IMR-90 (cell line): ENCODE data around the gene HDAC10.

Source experiments
- MAZ ChIP-seq: IDR thresholded peaks from 2 replicates; pipeline ENCODE4 v1.6.1; 2012; ENCODE audit warnings: low read depth, mild to moderate bottlenecking, low read length, improper control_type of control experiment, moderate library complexity, borderline replicate concordance
- RAD21 ChIP-seq: IDR thresholded peaks from 2 replicates; pipeline ENCODE4 v1.6.1; 2012; ENCODE audit warnings: low read length, improper control_type of control experiment
- TF ChIP-seq, protein P1 (sequence below): conservative IDR thresholded peaks from 2 replicates; pipeline ENCODE4 v1.5.1; 2012; ENCODE audit warnings: mild to moderate bottlenecking, low read depth, low read length, improper control_type of control experiment

DNA sequence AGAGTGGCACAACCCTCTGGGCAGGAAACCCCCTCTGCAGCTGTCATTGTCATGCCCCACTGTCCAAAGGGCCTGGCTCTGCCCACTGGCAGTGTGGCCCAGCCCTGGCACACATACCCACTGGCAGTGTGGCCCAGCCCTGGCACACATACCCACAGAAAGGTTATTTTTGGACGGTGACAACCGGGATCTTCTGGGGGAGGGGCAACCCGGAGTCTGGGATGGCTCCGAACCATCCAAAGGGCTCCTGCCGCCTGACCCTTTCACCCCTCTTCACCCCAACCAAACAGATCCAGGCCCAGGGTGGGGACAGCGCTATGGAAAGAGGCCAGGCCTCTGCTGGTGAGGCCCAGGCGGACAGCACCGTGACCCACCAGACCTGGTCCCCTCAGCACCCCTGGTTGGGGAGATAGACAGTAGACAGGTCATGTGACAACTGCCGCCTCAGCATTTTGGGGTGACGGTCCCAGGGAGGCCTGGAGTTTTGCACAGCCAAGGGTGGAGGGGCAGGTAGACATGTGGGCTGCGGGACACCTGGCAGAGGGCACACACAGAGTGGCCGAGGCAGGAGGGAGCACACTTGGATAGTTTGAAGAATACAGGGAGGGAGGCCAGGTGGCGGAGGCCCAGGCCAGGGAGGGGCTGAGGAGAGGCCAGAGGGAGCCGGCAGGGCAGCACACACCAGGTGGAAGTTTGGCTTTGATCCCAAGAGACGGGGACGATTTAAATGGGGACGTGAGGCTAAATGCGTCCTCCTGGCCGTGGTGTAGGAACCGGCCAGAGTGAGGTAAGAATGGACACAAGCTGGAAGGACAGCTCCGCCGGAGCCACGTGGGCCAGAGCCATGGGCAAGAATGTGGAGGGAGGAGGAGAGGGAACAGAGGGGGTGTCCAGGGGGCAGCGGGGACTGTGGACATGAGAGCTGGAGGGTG lies 7.6 kb upstream of the HDAC10 start:
- TF ChIP-seq, protein P1, sequence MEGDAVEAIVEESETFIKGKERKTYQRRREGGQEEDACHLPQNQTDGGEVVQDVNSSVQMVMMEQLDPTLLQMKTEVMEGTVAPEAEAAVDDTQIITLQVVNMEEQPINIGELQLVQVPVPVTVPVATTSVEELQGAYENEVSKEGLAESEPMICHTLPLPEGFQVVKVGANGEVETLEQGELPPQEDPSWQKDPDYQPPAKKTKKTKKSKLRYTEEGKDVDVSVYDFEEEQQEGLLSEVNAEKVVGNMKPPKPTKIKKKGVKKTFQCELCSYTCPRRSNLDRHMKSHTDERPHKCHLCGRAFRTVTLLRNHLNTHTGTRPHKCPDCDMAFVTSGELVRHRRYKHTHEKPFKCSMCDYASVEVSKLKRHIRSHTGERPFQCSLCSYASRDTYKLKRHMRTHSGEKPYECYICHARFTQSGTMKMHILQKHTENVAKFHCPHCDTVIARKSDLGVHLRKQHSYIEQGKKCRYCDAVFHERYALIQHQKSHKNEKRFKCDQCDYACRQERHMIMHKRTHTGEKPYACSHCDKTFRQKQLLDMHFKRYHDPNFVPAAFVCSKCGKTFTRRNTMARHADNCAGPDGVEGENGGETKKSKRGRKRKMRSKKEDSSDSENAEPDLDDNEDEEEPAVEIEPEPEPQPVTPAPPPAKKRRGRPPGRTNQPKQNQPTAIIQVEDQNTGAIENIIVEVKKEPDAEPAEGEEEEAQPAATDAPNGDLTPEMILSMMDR: no peak
- TF ChIP-seq RAD21 (no peak), MAZ (no peak)
